Lower leg skin (tissue), 3 donors: ENCODE measurements around the gene DGKH.

Experiments
- POLR2A ChIP-seq, 2 donors: fragments of 450-650 bp; IDR thresholded peaks; one replicate each; pipeline ENCODE4 v1.6.1; 2016 to 2017; ENCODE audit warnings: antibody characterized with exemption in 2 of 2, mild to moderate bottlenecking in 1 of 2, moderate library complexity in 1 of 2
- TF ChIP-seq, protein P1 (sequence below), 3 donors: fragments of 450-650 bp; IDR thresholded peaks; one replicate each; pipeline ENCODE4 v1.5.1; 2016; ENCODE audit warnings: antibody characterized with exemption in 3 of 3, mild to moderate bottlenecking in 3 of 3, moderate library complexity in 2 of 3

DNA sequence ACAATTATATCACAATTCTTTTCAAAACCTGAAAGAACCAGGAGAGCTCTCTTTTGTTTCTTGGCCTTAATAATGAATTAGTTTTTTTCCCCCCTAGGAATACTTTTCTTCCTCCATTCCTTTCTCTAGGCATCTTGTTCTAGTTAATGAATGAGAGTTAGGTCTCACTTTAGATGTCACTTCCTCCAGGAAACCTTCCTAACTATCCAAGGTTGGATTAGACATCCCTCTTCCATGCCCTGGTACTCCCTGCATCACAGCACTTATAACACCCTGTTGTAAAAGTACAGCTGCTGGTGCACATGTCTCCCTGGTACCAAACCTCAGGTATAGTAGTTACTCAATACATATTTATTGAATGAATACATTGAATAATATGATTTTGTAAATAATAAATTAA, 21.2 kb upstream of the DGKH start:
- TF ChIP-seq, protein P1, sequence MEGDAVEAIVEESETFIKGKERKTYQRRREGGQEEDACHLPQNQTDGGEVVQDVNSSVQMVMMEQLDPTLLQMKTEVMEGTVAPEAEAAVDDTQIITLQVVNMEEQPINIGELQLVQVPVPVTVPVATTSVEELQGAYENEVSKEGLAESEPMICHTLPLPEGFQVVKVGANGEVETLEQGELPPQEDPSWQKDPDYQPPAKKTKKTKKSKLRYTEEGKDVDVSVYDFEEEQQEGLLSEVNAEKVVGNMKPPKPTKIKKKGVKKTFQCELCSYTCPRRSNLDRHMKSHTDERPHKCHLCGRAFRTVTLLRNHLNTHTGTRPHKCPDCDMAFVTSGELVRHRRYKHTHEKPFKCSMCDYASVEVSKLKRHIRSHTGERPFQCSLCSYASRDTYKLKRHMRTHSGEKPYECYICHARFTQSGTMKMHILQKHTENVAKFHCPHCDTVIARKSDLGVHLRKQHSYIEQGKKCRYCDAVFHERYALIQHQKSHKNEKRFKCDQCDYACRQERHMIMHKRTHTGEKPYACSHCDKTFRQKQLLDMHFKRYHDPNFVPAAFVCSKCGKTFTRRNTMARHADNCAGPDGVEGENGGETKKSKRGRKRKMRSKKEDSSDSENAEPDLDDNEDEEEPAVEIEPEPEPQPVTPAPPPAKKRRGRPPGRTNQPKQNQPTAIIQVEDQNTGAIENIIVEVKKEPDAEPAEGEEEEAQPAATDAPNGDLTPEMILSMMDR (IDR thresholded peaks at IDR 0.05): no peak
- no peak for TF ChIP-seq POLR2A (IDR thresholded peaks at IDR 0.05)
